ENCODE measurements around the gene NFATC3.

Gene NFATC3

GRCh38 chr16:68273459-68273858 lies 188.3 kb downstream of the NFATC3 start:
- intact Hi-C loops (cut with DNase I), result no loop called here
- no peak for DNase-seq

- DNase-seq, result no peak
These were observed 188.7 kb downstream of the NFATC3 start for GRCh38 chr16:68273896-68274295.

GRCh38 chr16:68274441-68274840 lies 189.3 kb downstream of the NFATC3 start:
- intact Hi-C loops (cut with DNase I), result no loop called here

More at GRCh38 chr16:68273896-68274295, 188.7 kb downstream of the NFATC3 start:
- intact Hi-C loops (cut with DNase I), result no loop called here

GRCh38 chr16:68275611-68276191 lies 190.5 kb downstream of the NFATC3 start:
- no peak for DNase-seq

More at GRCh38 chr16:68274441-68274840, 189.3 kb downstream of the NFATC3 start:
- no peak for DNase-seq

GRCh38 chr16:68276223-68276622 lies 191.1 kb downstream of the NFATC3 start:
- intact Hi-C loops (cut with DNase I), result no loop called here
- no peak for DNase-seq

More at GRCh38 chr16:68275611-68276191, 190.5 kb downstream of the NFATC3 start:
- intact Hi-C loops (cut with DNase I), result no loop called here

Data from head of caudate nucleus (tissue), 42 donors.